Activated CD4-positive, alpha-beta T cell treated with anti-CD3 and anti-CD28 coated beads, Interleukin-2, amount 10 ng/mL, durations not matched to agents 24 days and 14 days (primary cell): ENCODE data around the gene PIK3R2. TPM values are rescaled to one million over a fixed set of nuclear protein-coding genes. Genes with fewer than 3 reads are reported as not detected.
A peak's percentile ranks its signal among the peaks of the same experiment; 100 is the strongest.
"Not testable (repeated sequence)": the region's sequence is repeated elsewhere in the genome, so short reads cannot be mapped to it uniquely, and the experiment has no call there.

ENCODE experiments used
- DNase-seq: peaks from one replicate; pipeline ENCODE4 v3.0.0; 2022
- H3K27ac Mint-ChIP-seq: one replicate; pipeline ENCODE4 v1.8.0; 2022; ENCODE audit warnings: mild to moderate bottlenecking, mixed read lengths
- H3K27me3 Mint-ChIP-seq: one replicate; pipeline ENCODE4 v1.8.0; 2022; ENCODE audit warnings: mixed read lengths
- H3K36me3 Mint-ChIP-seq: one replicate; pipeline ENCODE4 v1.8.0; 2022; ENCODE audit warnings: low read depth, mild to moderate bottlenecking, mixed read lengths
- H3K4me1 Mint-ChIP-seq: one replicate; pipeline ENCODE4 v1.8.0; 2021; ENCODE audit warnings: mixed read lengths
- H3K4me3 Mint-ChIP-seq: one replicate; pipeline ENCODE4 v1.8.0; 2022; ENCODE audit warnings: mild to moderate bottlenecking, moderate library complexity, mixed read lengths
- H3K9me3 Mint-ChIP-seq: one replicate; pipeline ENCODE4 v1.8.0; 2021; ENCODE audit warnings: mixed read lengths
- intact Hi-C: fragments of 100-400 bp; cut with micrococcal nuclease; formaldehyde crosslinking; loops from one replicate; pipeline ENCODE4 v1.15.1; 2023
- total RNA-seq: library from RNA; stranded (reverse); gene quantifications from 2 replicates; pipeline ENCODE4 v1.2.3, GENCODE V29; 2022

The PIK3R2 gene
- 19.6 and 20.7 TPM in 2 replicates for total RNA-seq

- intact Hi-C loops, result loop anchor here (1.0 to 2.0 kb wide), 5 partner anchors 8 to 204 kb away; partner anchors contain the start of gene MPV17L2
- no peaks in the 10 kb centered on the region for H3K27me3 Mint-ChIP-seq
- H3K36me3 Mint-ChIP-seq, result peaks cover 15% of the 10 kb centered on the region
- peaks cover 24% of the 10 kb centered on the region for H3K4me1 Mint-ChIP-seq
- DNase-seq, result peak; percentile 100
- no peaks in the 10 kb centered on the region for H3K9me3 Mint-ChIP-seq
- H3K4me3 Mint-ChIP-seq, result peak within 1 kb of the TSS; percentile 88
- peak within 1 kb of the TSS; percentile 96 for H3K27ac Mint-ChIP-seq
These were observed at the start of gene PIK3R2 for GRCh38 chr19:18152817-18153555. Gene PIK3R2, plus strand, starts transcription at chr19:18153163. Its CDS starts 2,717 bp downstream, at chr19:18155880.

GRCh38 chr19:18104793-18105131 is 48.2 kb upstream of the PIK3R2 start:
- peaks cover 4% of the 10 kb centered on the region for H3K36me3 Mint-ChIP-seq
- intact Hi-C loops, result no loop called here
- no peaks in the 10 kb centered on the region for H3K9me3 Mint-ChIP-seq
- peak overlapping the region; percentile 79 for H3K4me3 Mint-ChIP-seq
- H3K27me3 Mint-ChIP-seq, result peaks cover under 1% of the 10 kb centered on the region
- H3K4me1 Mint-ChIP-seq, result peaks cover 19% of the 10 kb centered on the region
- H3K27ac Mint-ChIP-seq, result peak overlapping the region; percentile 58
- DNase-seq, result no peak

GRCh38 chr19:18105259-18105658 is 47.7 kb upstream of the PIK3R2 start:
- intact Hi-C loops, H3K4me3 Mint-ChIP-seq, H3K27ac Mint-ChIP-seq, H3K36me3 Mint-ChIP-seq, DNase-seq, H3K9me3 Mint-ChIP-seq, H3K27me3 Mint-ChIP-seq: not testable (repeated sequence)
- H3K4me1 Mint-ChIP-seq, result peaks cover 18% of the 10 kb centered on the region

GRCh38 chr19:18107235-18107634 is 45.7 kb upstream of the PIK3R2 start:
- peaks cover 20% of the 10 kb centered on the region for H3K4me1 Mint-ChIP-seq
- no peaks in the 10 kb centered on the region for H3K9me3 Mint-ChIP-seq
- H3K4me3 Mint-ChIP-seq, result peak overlapping the region; percentile 18
- no peak for DNase-seq
- no peak overlapping the region for H3K27ac Mint-ChIP-seq
- no peaks in the 10 kb centered on the region for H3K27me3 Mint-ChIP-seq
- peaks cover 2% of the 10 kb centered on the region for H3K36me3 Mint-ChIP-seq
- intact Hi-C loops, result no loop called here

- no peaks in the 10 kb centered on the region for H3K9me3 Mint-ChIP-seq
- peak overlapping the region; percentile 7 for H3K27ac Mint-ChIP-seq
- H3K4me1 Mint-ChIP-seq, result peaks cover 22% of the 10 kb centered on the region
- peak overlapping the region; percentile 70 for H3K4me3 Mint-ChIP-seq
- intact Hi-C loops, result no loop called here
- peaks cover 4% of the 10 kb centered on the region for H3K36me3 Mint-ChIP-seq
- DNase-seq, result no peak
- no peaks in the 10 kb centered on the region for H3K27me3 Mint-ChIP-seq
These were observed 44.1 kb upstream of the PIK3R2 start for GRCh38 chr19:18108897-18109296.

GRCh38 chr19:18109341-18109732 is 43.6 kb upstream of the PIK3R2 start:
- Mint-ChIP-seq H3K27me3 (no peaks in the 10 kb centered on the region), H3K4me3 (peak overlapping the region; percentile 70), H3K27ac (no peak overlapping the region), H3K9me3 (no peaks in the 10 kb centered on the region), H3K36me3 (peaks cover 4% of the 10 kb centered on the region), H3K4me1 (peaks cover 21% of the 10 kb centered on the region)
- intact Hi-C loops, result no loop called here
- DNase-seq, result no peak

- peaks cover 16% of the 10 kb centered on the region for H3K4me1 Mint-ChIP-seq
- no peak overlapping the region for H3K27ac Mint-ChIP-seq
- DNase-seq, result peak; percentile 89
- H3K27me3 Mint-ChIP-seq, result no peaks in the 10 kb centered on the region
- H3K36me3 Mint-ChIP-seq, result peaks cover 4% of the 10 kb centered on the region
- H3K4me3 Mint-ChIP-seq, result peak overlapping the region; percentile 80
- H3K9me3 Mint-ChIP-seq, result no peaks in the 10 kb centered on the region
- intact Hi-C loops, result no loop called here
These were observed 43.0 kb upstream of the PIK3R2 start for GRCh38 chr19:18109733-18110608.

GRCh38 chr19:18110609-18111232 is 42.2 kb upstream of the PIK3R2 start:
- H3K9me3 Mint-ChIP-seq, result no peaks in the 10 kb centered on the region

GRCh38 chr19:18112989-18113478 is 39.9 kb upstream of the PIK3R2 start:
- Mint-ChIP-seq H3K36me3 (peaks cover 5% of the 10 kb centered on the region), H3K27ac (peak overlapping the region; percentile 53), H3K4me1 (peaks cover 23% of the 10 kb centered on the region), H3K27me3 (no peaks in the 10 kb centered on the region), H3K9me3 (no peaks in the 10 kb centered on the region), H3K4me3 (no peak overlapping the region)
- DNase-seq, result peak; percentile 94
- intact Hi-C loops, result loop anchor here (2.0 kb wide), 2 partner anchors 56 to 140 kb away; no protein-coding TSS in a partner anchor

More at GRCh38 chr19:18110609-18111232, 42.2 kb upstream of the PIK3R2 start:
- DNase-seq, result no peak
- Mint-ChIP-seq H3K4me1 (peaks cover 16% of the 10 kb centered on the region), H3K27ac (no peak overlapping the region), H3K4me3 (peak overlapping the region; percentile 80), H3K27me3 (no peaks in the 10 kb centered on the region), H3K36me3 (peaks cover 7% of the 10 kb centered on the region)
- intact Hi-C loops, result no loop called here

- Mint-ChIP-seq H3K36me3 (peaks cover 5% of the 10 kb centered on the region), H3K27ac (peak overlapping the region; percentile 70), H3K4me3 (no peak overlapping the region), H3K9me3 (no peaks in the 10 kb centered on the region), H3K4me1 (peaks cover 27% of the 10 kb centered on the region), H3K27me3 (no peaks in the 10 kb centered on the region)
- intact Hi-C loops, result loop anchor here (2.0 kb wide), 2 partner anchors 55 to 139 kb away; no protein-coding TSS in a partner anchor
- DNase-seq, result no peak
These were observed 39.1 kb upstream of the PIK3R2 start for GRCh38 chr19:18113827-18114226.

- Mint-ChIP-seq H3K9me3 (no peaks in the 10 kb centered on the region), H3K27ac (no peak overlapping the region), H3K27me3 (no peaks in the 10 kb centered on the region), H3K36me3 (peaks cover 5% of the 10 kb centered on the region), H3K4me1 (peaks cover 28% of the 10 kb centered on the region), H3K4me3 (no peak overlapping the region)
- no peak for DNase-seq
- intact Hi-C loops, result no loop called here
These were observed 38.5 kb upstream of the PIK3R2 start for GRCh38 chr19:18114483-18114882.

GRCh38 chr19:18117364-18117691 is 35.6 kb upstream of the PIK3R2 start:
- Mint-ChIP-seq H3K4me3 (peak overlapping the region; percentile 85), H3K27ac (peak overlapping the region; percentile 79), H3K4me1 (peaks cover 35% of the 10 kb centered on the region), H3K36me3 (peaks cover 17% of the 10 kb centered on the region), H3K9me3 (no peaks in the 10 kb centered on the region), H3K27me3 (no peaks in the 10 kb centered on the region)
- intact Hi-C loops, result no loop called here
- DNase-seq, result peak; percentile 61

GRCh38 chr19:18117692-18118378 is 35.1 kb upstream of the PIK3R2 start:
- H3K4me3 Mint-ChIP-seq, result peak overlapping the region; percentile 85
- H3K4me1 Mint-ChIP-seq, result peaks cover 32% of the 10 kb centered on the region
- H3K36me3 Mint-ChIP-seq, result peaks cover 21% of the 10 kb centered on the region
- peak overlapping the region; percentile 97 for H3K27ac Mint-ChIP-seq
- H3K9me3 Mint-ChIP-seq, result no peaks in the 10 kb centered on the region
- intact Hi-C loops, result no loop called here
- no peaks in the 10 kb centered on the region for H3K27me3 Mint-ChIP-seq
- DNase-seq, result peak; percentile 99
